ENCODE data around the gene GOLGA6L24.
"Not testable (repeated sequence)": the region's sequence is repeated elsewhere in the genome, so short reads cannot be mapped to it uniquely, and the experiment has no call there.

Gene GOLGA6L24

GRCh38 chr15:28357984-28358383 is at the start of gene GOLGA6L24:
GOLGA6L24 (minus strand) TSS chr15:28358084; CDS start chr15:28358023, 61 bp downstream.
- intact Hi-C loops (cut with DNase I) = not testable (repeated sequence)

GRCh38 chr15:28402774-28403435 is 45.0 kb upstream of the GOLGA6L24 start:
- DNase-seq; intact Hi-C loops (cut with DNase I): not testable (repeated sequence)

More at GRCh38 chr15:28357984-28358383, at the start of gene GOLGA6L24:
- DNase-seq = not testable (repeated sequence)

GRCh38 chr15:28396022-28396421 is 38.1 kb upstream of the GOLGA6L24 start:
- DNase-seq; intact Hi-C loops (cut with DNase I): not testable (repeated sequence)

GRCh38 chr15:28380053-28380452 is 22.2 kb upstream of the GOLGA6L24 start:
- intact Hi-C loops (cut with DNase I) = not testable (repeated sequence)

GRCh38 chr15:28378364-28378763 is 20.5 kb upstream of the GOLGA6L24 start, which contains the start of gene GOLGA8F:
GOLGA8F (plus strand) TSS chr15:28378664; CDS start chr15:28378762, 98 bp downstream.
- intact Hi-C loops (cut with DNase I); DNase-seq: not testable (repeated sequence)

More at GRCh38 chr15:28380053-28380452, 22.2 kb upstream of the GOLGA6L24 start:
- not testable (repeated sequence) for DNase-seq

GRCh38 chr15:28365502-28365901 is 7.6 kb upstream of the GOLGA6L24 start:
- peak in 3 of 10 donors; percentile 7 to 46 (median 18) for DNase-seq
- intact Hi-C loops (cut with DNase I) = not testable (repeated sequence)

GRCh38 chr15:28322129-28322588 is 35.7 kb downstream of the GOLGA6L24 start, which contains the start of gene HERC2:
HERC2 (minus strand) TSS chr15:28322179; CDS start chr15:28321433, 746 bp downstream.
- DNase-seq; intact Hi-C loops (cut with DNase I): not testable (repeated sequence)

GRCh38 chr15:28321358-28322078 is 36.4 kb downstream of the GOLGA6L24 start:
- intact Hi-C loops (cut with DNase I); DNase-seq: not testable (repeated sequence)

GRCh38 chr15:28319725-28320124 is 38.2 kb downstream of the GOLGA6L24 start:
- DNase-seq; intact Hi-C loops (cut with DNase I): not testable (repeated sequence)

- DNase-seq; intact Hi-C loops (cut with DNase I): not testable (repeated sequence)
These were observed 39.1 kb downstream of the GOLGA6L24 start for GRCh38 chr15:28318828-28319227.

GRCh38 chr15:28318122-28318521 is 39.8 kb downstream of the GOLGA6L24 start:
- intact Hi-C loops (cut with DNase I); DNase-seq: not testable (repeated sequence)

GRCh38 chr15:28316958-28317357 is 40.9 kb downstream of the GOLGA6L24 start:
- DNase-seq; intact Hi-C loops (cut with DNase I): not testable (repeated sequence)

- intact Hi-C loops (cut with DNase I); DNase-seq: not testable (repeated sequence)
These were observed 47.4 kb downstream of the GOLGA6L24 start for GRCh38 chr15:28310454-28310853.

- intact Hi-C loops (cut with DNase I); DNase-seq: not testable (repeated sequence)
These were observed 49.2 kb downstream of the GOLGA6L24 start for GRCh38 chr15:28308718-28309117.

Measured in posterior cingulate gyrus (tissue), 11 donors.